Islet precursor cell (in vitro differentiated cells): ENCODE data around the gene KRTAP10-9.

Source experiments
- DNase-seq: peaks from one replicate; pipeline ENCODE4 v3.0.0-alpha.2; 2018

The KRTAP10-9 gene

GRCh38 chr21:44667612-44668011 lies 40.7 kb downstream of the KRTAP10-9 start:
- DNase-seq = no peak

DNA sequence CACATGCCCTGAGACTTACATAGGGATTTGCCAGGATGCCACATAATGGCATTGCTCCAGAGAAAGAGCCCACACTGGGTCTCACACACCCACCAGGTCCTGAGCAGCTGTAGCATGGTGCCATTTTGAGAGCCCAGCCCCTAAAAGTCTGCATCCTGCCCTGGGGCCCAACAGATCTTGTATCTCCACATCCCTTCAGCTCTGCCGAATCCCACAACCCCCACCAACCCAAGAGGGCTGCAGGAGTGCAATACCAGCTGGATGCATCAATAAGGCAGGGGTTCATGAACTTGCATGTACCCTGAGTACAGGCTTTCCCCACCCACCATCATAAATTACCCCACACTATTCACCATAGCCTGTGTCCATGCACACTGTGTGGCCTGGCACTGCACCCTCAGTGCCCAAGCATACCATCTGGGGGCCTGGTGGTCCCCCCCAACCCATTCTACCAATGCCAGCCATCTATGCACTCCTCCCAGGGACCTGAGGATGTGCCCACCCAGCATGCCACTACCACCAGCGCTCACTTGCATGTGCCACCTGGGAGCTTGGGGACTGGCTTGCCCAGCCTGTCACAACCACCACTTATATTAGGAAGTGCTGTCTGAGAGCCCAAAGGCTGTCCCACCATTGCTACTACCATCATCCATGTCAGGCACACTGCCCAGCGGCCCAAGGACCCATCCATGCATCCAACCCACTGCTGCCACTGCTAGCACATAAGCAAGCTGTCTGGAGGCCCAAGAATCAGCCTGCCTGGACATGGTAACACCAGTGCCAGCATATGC lies 43.9 kb downstream of the KRTAP10-9 start:
- DNase-seq = no peak

GRCh38 chr21:44671911-44672310 lies 45.0 kb downstream of the KRTAP10-9 start:
- no peak for DNase-seq

GRCh38 chr21:44677881-44678280 lies 51.0 kb downstream of the KRTAP10-9 start:
- DNase-seq = no peak
